Loucy (cell line): ENCODE measurements around the gene TSC2.

ENCODE experiments used
- CTCF ChIP-seq: fragments of 200-600 bp; sonication (generic); conservative IDR thresholded peaks from 2 replicates; pipeline ENCODE4 v1.5.1; 2014; ENCODE audit warnings: mild to moderate bottlenecking, antibody characterized with exemption, low read length
- EZH2phosphoT487 ChIP-seq: fragments of 200-600 bp; IDR thresholded peaks from 2 replicates; pipeline ENCODE4 v1.6.1; 2018; ENCODE audit warnings: antibody characterized with exemption, mild to moderate bottlenecking, moderate library complexity, borderline replicate concordance

DNA sequence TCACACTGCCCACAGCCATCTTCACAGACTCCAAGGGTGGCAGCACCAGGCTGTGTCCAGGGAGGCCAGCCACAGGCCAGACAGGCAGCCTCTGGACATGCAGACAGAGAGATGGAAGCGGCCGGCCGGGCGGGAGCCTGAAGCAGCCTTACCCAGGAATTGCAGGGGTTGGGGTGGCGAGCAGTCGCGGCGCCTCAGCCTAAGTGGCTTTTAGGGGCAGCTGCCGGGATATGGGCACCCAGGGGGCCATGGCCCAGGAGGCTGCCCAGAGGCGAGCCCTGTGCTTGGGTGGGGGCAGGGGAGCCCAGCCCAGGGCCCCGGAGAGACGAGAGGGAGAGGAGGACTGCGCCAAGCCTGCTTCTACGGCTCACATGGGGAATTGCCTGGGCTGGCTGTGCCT is 22.5 kb upstream of the TSC2 start:
- TF ChIP-seq CTCF (no peak), EZH2phosphoT487 (no peak)
